ENCODE results near the gene WDFY4. TPM values are rescaled to one million over a fixed set of nuclear protein-coding genes. Genes with fewer than 3 reads are reported as not detected.

WDFY4 gene
- total RNA-seq, 1 experiment from 2014 or later = 0.22 TPM

GRCh38 chr10:48740015-48740707 is 55.5 kb downstream of the WDFY4 start:
- Histone ChIP-seq H3K79me2 (ENCODE audit: insufficient read depth, low read length) (no peaks in the 10 kb centered on the region), H3K27ac (ENCODE audit: low read depth, low read length) (no peak overlapping the region), H3K27me3 (ENCODE audit: insufficient read depth, low read length) (peaks cover 40% of the 10 kb centered on the region), H3K4me3 (replicated peaks in 1 of 2; ENCODE audit: low read depth in 1 of 2, low read length in 2 of 2) (no peak overlapping the region), H3K9me2 (ENCODE audit: insufficient read depth) (no peaks in the 10 kb centered on the region), H3K9ac (ENCODE audit: low read length) (no peak overlapping the region), H4K20me1 (ENCODE audit: insufficient read depth) (no peaks in the 10 kb centered on the region), H3K4me2 (ENCODE audit: low read length) (no peak overlapping the region), H3K4me1 (ENCODE audit: control insufficient read depth in 1 of 2, insufficient read depth in 2 of 2, low read length in 2 of 2) (no peaks in the 10 kb centered on the region), H3K36me3 (ENCODE audit: control insufficient read depth in 1 of 2, insufficient read depth in 2 of 2, low read length in 2 of 2) (no peaks in the 10 kb centered on the region), H3K9me3 (ENCODE audit: control insufficient read depth in 1 of 2, insufficient read depth in 1 of 2, low read depth in 1 of 2, low read length in 2 of 2) (no peaks in the 10 kb centered on the region; a peak in 1 of 4 replicates), H2AFZ (ENCODE audit: low read depth, low read length, poor library complexity, severe bottlenecking) (no peak overlapping the region)
- TF ChIP-seq TCF7L2 (IDR thresholded peaks at IDR 0.05; ENCODE audit: borderline replicate concordance, extremely low read depth, insufficient read depth, insufficient read length) (no peak), CBX3 (IDR thresholded peaks at IDR 0.05; ENCODE audit: low read depth) (no peak), MAX (IDR thresholded peaks at IDR 0.05) (no peak), POLR2AphosphoS5 (IDR thresholded peaks at IDR 0.05; ENCODE audit: low read depth, low read length) (no peak), SRF (IDR thresholded peaks at IDR 0.05; ENCODE audit: low read depth) (no peak), FOSL1 (IDR thresholded peaks at IDR 0.05; ENCODE audit: low read depth) (no peak), EZH2 (IDR thresholded peaks at IDR 0.05) (no peak), JUND (IDR thresholded peaks at IDR 0.05) (no peak), RAD21 (IDR thresholded peaks at IDR 0.05; ENCODE audit: low read depth) (no peak)
- DNase-seq (ENCODE audit: low read depth, low spot score) (no peak), ATAC-seq (no peak)
- ChIA-PET POLR2A (no interaction called here), RAD21 (ENCODE audit: low non-redundant PET in 1 of 2, low total read pairs in 2 of 2, uncharacterized antibody in 2 of 2, unreplicated experiment in 2 of 2) (no interaction called here), CTCF (no interaction called here)
- BruUV-seq (replicated peaks) = no TSS peak
- intact Hi-C loops (cut with micrococcal nuclease) = no loop called here

- intact Hi-C loops (cut with micrococcal nuclease) = no loop called here
- ATAC-seq = no peak
- Histone ChIP-seq H3K27ac (ENCODE audit: low read depth, low read length) (no peak overlapping the region), H2AFZ (ENCODE audit: low read depth, low read length, poor library complexity, severe bottlenecking) (no peak overlapping the region), H4K20me1 (ENCODE audit: insufficient read depth) (no peaks in the 10 kb centered on the region), H3K4me1 (ENCODE audit: control insufficient read depth in 1 of 2, insufficient read depth in 2 of 2, low read length in 2 of 2) (no peaks in the 10 kb centered on the region), H3K79me2 (ENCODE audit: insufficient read depth, low read length) (no peaks in the 10 kb centered on the region), H3K27me3 (ENCODE audit: insufficient read depth, low read length) (peaks cover 40% of the 10 kb centered on the region), H3K9me2 (ENCODE audit: insufficient read depth) (no peaks in the 10 kb centered on the region), H3K4me2 (ENCODE audit: low read length) (no peak overlapping the region), H3K4me3 (replicated peaks in 1 of 2; ENCODE audit: low read depth in 1 of 2, low read length in 2 of 2) (no peak overlapping the region), H3K9me3 (ENCODE audit: control insufficient read depth in 1 of 2, insufficient read depth in 1 of 2, low read depth in 1 of 2, low read length in 2 of 2) (no peaks in the 10 kb centered on the region; a peak in 1 of 4 replicates), H3K9ac (ENCODE audit: low read length) (no peak overlapping the region), H3K36me3 (ENCODE audit: control insufficient read depth in 1 of 2, insufficient read depth in 2 of 2, low read length in 2 of 2) (no peaks in the 10 kb centered on the region)
- POLR2A ChIA-PET = no interaction called here
- RAD21 ChIA-PET (ENCODE audit: low non-redundant PET in 1 of 2, low total read pairs in 2 of 2, uncharacterized antibody in 2 of 2, unreplicated experiment in 2 of 2) = no interaction called here
- CTCF ChIA-PET = no interaction called here
- DNase-seq (ENCODE audit: low read depth, low spot score) = no peak
- TF ChIP-seq POLR2A (IDR thresholded peaks at IDR 0.05; ENCODE audit: borderline replicate concordance, extremely low read depth, insufficient read depth, insufficient read length) (no peak), SP1 (IDR thresholded peaks at IDR 0.05; ENCODE audit: low read depth) (no peak), YY1 (IDR thresholded peaks at IDR 0.05; ENCODE audit: extremely low read depth, insufficient replicate concordance, low read depth, low read length) (no peak), FOSL1 (IDR thresholded peaks at IDR 0.05; ENCODE audit: low read depth) (no peak), EZH2 (IDR thresholded peaks at IDR 0.05) (no peak), TCF7L2 (IDR thresholded peaks at IDR 0.05; ENCODE audit: borderline replicate concordance, extremely low read depth, insufficient read depth, insufficient read length) (no peak), RAD21 (IDR thresholded peaks at IDR 0.05; ENCODE audit: low read depth) (no peak), ZNF274 (IDR thresholded peaks at IDR 0.05; ENCODE audit: low read depth, low read length) (no peak), CBX3 (IDR thresholded peaks at IDR 0.05; ENCODE audit: low read depth) (no peak), EGR1 (IDR thresholded peaks at IDR 0.05; ENCODE audit: low read depth) (no peak), SIN3A (IDR thresholded peaks at IDR 0.05; ENCODE audit: low read depth) (no peak)
- TF ChIP-seq, protein P1, sequence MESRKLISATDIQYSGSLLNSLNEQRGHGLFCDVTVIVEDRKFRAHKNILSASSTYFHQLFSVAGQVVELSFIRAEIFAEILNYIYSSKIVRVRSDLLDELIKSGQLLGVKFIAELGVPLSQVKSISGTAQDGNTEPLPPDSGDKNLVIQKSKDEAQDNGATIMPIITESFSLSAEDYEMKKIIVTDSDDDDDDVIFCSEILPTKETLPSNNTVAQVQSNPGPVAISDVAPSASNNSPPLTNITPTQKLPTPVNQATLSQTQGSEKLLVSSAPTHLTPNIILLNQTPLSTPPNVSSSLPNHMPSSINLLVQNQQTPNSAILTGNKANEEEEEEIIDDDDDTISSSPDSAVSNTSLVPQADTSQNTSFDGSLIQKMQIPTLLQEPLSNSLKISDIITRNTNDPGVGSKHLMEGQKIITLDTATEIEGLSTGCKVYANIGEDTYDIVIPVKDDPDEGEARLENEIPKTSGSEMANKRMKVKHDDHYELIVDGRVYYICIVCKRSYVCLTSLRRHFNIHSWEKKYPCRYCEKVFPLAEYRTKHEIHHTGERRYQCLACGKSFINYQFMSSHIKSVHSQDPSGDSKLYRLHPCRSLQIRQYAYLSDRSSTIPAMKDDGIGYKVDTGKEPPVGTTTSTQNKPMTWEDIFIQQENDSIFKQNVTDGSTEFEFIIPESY (IDR thresholded peaks at IDR 0.05; ENCODE audit: extremely low read depth, insufficient replicate concordance, low read length) = no peak
- no TSS peak for BruUV-seq (replicated peaks)
These were observed 56.3 kb downstream of the WDFY4 start for GRCh38 chr10:48740988-48741387.
